BJ (cell line): ENCODE results near the gene SFN. TPM values are rescaled to one million over a fixed set of nuclear protein-coding genes. Genes with fewer than 3 reads are reported as not detected.

Source experiments
- CTCF ChIA-PET: fragments of 350-600 bp; formaldehyde crosslinking; extraction: SDS; loops from one replicate; lab custom pipeline; 2021; ENCODE audit warnings: antibody characterized with exemption, inconsistent platforms; lab: Yijun Ruan, JAX
- POLR2A ChIA-PET: fragments of 300-600 bp; sonication (Branson Sonifier 250); formaldehyde crosslinking; extraction: SDS; loops from one replicate; lab custom pipeline; 2021; ENCODE audit warnings: antibody characterized with exemption; lab: Charles Lee
- DNase-seq: peaks from one replicate; pipeline ENCODE4 v3.0.0-alpha.2; 2011; ENCODE audit warnings: low read depth
- H3K27me3 ChIP-seq: 2 replicates; pipeline ENCODE4 v1.6.0; 2011; ENCODE audit warnings: low read length; ENCODE audit not compliant: control insufficient read depth, insufficient read depth
- H3K36me3 ChIP-seq: 2 replicates; pipeline ENCODE4 v1.5.1; 2011; ENCODE audit warnings: low read length; ENCODE audit not compliant: control insufficient read depth, insufficient read depth
- H3K4me3 ChIP-seq: 2 replicates; pipeline ENCODE4 v1.5.1; 2011; ENCODE audit warnings: low read depth, mild to moderate bottlenecking, control low read depth, low read length
- polyA plus RNA-seq: library from polyadenylated mRNA; depleted of rRNA; stranded (reverse); fragments of >200 nt; gene quantifications from 2 replicates; pipeline ENCODE4 v1.2.3, GENCODE V29; 2011; rRNA removed
- small RNA-seq: library from RNA; depleted of rRNA; stranded (forward); fragments of <200 nt; gene quantifications from one replicate; pipeline ENCODE3, GENCODE V24; 2012; ENCODE audit warnings: low replicate concordance, low read depth; ENCODE audit not compliant: insufficient read length
- TF ChIP-seq, protein P1 (sequence below): IDR thresholded peaks from 2 replicates; pipeline ENCODE4 v1.5.1; 2011; ENCODE audit warnings: low read depth, mild to moderate bottlenecking, control low read depth, inconsistent platforms, low read length, moderate library complexity; ENCODE audit not compliant: insufficient read depth

Gene SFN
- polyA plus RNA-seq, 1 experiment = 0.20 TPM

DNA sequence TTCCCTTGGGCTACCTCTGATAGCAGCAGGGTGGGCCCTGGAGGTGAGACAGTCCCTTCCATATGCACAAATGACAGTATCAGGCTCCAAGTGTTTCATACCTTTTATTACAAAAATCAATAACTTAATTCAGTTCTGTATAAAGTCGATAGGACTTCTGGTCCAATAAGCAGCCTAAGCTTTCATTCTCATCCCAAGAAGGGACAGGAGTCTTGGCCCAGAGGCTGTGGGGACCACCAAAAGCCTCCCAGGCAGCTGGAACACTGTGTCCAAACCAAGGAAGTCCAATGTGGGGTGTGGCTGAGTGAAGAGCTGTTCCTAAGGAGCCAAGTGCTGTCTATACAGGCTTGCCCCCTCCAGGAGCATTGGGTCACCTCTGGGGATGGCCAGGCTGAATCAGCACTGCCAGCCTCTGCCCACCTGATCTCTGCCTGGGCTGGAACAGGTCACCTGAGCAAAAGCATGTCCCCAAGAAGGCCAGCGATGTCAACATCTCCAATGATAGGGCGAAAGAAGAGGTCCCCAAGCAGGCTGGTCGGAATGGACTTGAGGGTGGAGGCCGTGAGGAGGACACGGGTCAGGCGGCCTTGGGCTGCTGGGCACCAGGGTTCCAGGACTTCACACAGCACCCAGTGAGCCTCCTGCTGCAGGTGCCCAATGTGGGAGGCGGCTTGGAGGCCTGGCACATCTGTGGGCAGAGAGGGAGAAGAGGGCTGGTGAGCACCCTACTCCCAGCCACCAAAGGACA lies 48.6 kb downstream of the SFN start:
- Histone ChIP-seq H3K27me3 (peaks cover 2% of the 10 kb centered on the region), H3K36me3 (no peaks in the 10 kb centered on the region), H3K4me3 (no peak overlapping the region)
- CTCF ChIA-PET = no interaction called here
- no peak for DNase-seq
- TF ChIP-seq, protein P1, sequence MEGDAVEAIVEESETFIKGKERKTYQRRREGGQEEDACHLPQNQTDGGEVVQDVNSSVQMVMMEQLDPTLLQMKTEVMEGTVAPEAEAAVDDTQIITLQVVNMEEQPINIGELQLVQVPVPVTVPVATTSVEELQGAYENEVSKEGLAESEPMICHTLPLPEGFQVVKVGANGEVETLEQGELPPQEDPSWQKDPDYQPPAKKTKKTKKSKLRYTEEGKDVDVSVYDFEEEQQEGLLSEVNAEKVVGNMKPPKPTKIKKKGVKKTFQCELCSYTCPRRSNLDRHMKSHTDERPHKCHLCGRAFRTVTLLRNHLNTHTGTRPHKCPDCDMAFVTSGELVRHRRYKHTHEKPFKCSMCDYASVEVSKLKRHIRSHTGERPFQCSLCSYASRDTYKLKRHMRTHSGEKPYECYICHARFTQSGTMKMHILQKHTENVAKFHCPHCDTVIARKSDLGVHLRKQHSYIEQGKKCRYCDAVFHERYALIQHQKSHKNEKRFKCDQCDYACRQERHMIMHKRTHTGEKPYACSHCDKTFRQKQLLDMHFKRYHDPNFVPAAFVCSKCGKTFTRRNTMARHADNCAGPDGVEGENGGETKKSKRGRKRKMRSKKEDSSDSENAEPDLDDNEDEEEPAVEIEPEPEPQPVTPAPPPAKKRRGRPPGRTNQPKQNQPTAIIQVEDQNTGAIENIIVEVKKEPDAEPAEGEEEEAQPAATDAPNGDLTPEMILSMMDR = no peak
- POLR2A ChIA-PET = no interaction called here

GRCh38 chr1:26912147-26912490 lies 49.2 kb downstream of the SFN start:
- Histone ChIP-seq H3K36me3 (no peaks in the 10 kb centered on the region), H3K27me3 (peaks cover 2% of the 10 kb centered on the region), H3K4me3 (no peak overlapping the region)
- no peak for DNase-seq
- CTCF ChIA-PET = no interaction called here
- TF ChIP-seq, protein P1 = no peak
- POLR2A ChIA-PET = no interaction called here

- H3K4me3 ChIP-seq = no peak overlapping the region
- no peaks in the 10 kb centered on the region for H3K36me3 ChIP-seq
- CTCF ChIA-PET = interaction anchor here (0.8 to 1.0 kb wide), 2 partner anchors 26 to 31 kb away, joined by 3 read pairs; no protein-coding TSS in a partner anchor
- H3K27me3 ChIP-seq = peaks cover 2% of the 10 kb centered on the region
- TF ChIP-seq, protein P1 = no peak
- POLR2A ChIA-PET = no interaction called here
- DNase-seq = no peak
Observed at GRCh38 chr1:26913389-26913753, 50.4 kb downstream of the SFN start.

Small RNA genes lying within 50 kb of the gene (small RNA-seq; reads per million reads assigned to genes)
- not detected for gene RN7SL165P

Other genes with a start within 250 kb of the SFN start
- gene ARID1A, start 167.1 kb upstream of the SFN start, polyA plus RNA-seq = 9.3 and 16.0 TPM in 2 replicates
- gene PIGV, start 75.2 kb upstream of the SFN start, polyA plus RNA-seq = 25.7 and 28.0 TPM in 2 replicates
- 26.6 and 42.1 TPM in 2 replicates for gene ZDHHC18, start 36.5 kb upstream of the SFN start, polyA plus RNA-seq
- 35.3 and 44.9 TPM in 2 replicates for gene GPN2, start 27.1 kb downstream of the SFN start, polyA plus RNA-seq
- 5.7 and 12.2 TPM in 2 replicates for gene GPATCH3, start 37.3 kb downstream of the SFN start, polyA plus RNA-seq
- gene NR0B2, start 50.8 kb downstream of the SFN start, polyA plus RNA-seq = not detected in 2 replicates
- 40.7 and 43.7 TPM in 2 replicates for gene NUDC, start 58.6 kb downstream of the SFN start, polyA plus RNA-seq
- gene KDF1, start 97.3 kb downstream of the SFN start, polyA plus RNA-seq = 0.04 TPM in 1 of 2 replicates, not detected in the other
- 68.9 and 75.4 TPM in 2 replicates for gene TRNP1, start 130.5 kb downstream of the SFN start, polyA plus RNA-seq
- 1.7 and 3.9 TPM in 2 replicates for gene TENT5B, start 149.7 kb downstream of the SFN start, polyA plus RNA-seq